Epithelial cell of proximal tubule (primary cell): ENCODE measurements around the gene FBLN1. TPM values are rescaled to one million over a fixed set of nuclear protein-coding genes. Genes with fewer than 3 reads are reported as not detected.

Experiments used
- DNase-seq: peaks from one replicate; pipeline ENCODE4 v3.0.0-alpha.2; 2011; ENCODE audit warnings: low read depth
- H3K4me3 ChIP-seq: 2 replicates; pipeline ENCODE4 v1.5.1; 2011; ENCODE audit warnings: low read depth, mild to moderate bottlenecking, low read length
- CTCF ChIP-seq: conservative IDR thresholded peaks from 2 replicates; pipeline ENCODE4 v1.5.1; 2012; ENCODE audit warnings: low read depth, mild to moderate bottlenecking, low read length
- total RNA-seq: library from RNA; depleted of rRNA; stranded (reverse); fragments of >200 nt; gene quantifications from 2 replicates; pipeline ENCODE4 v1.2.3, GENCODE V29; 2015

FBLN1 gene
- total RNA-seq, 1 donor from 2014 or later = 58.5 TPM

GRCh38 chr22:45562102-45562501, 59.4 kb downstream of the FBLN1 start:
- no peak for TF ChIP-seq CTCF
- no peak for DNase-seq
- H3K4me3 ChIP-seq = no peak overlapping the region

- no peak overlapping the region for H3K4me3 ChIP-seq
- no peak for TF ChIP-seq CTCF
- no peak for DNase-seq
Observed at GRCh38 chr22:45562537-45563361, 60.1 kb downstream of the FBLN1 start.

- no peak for DNase-seq
- H3K4me3 ChIP-seq = no peak overlapping the region
- TF ChIP-seq CTCF = no peak
Observed at GRCh38 chr22:45563362-45564040, 60.8 kb downstream of the FBLN1 start.

GRCh38 chr22:45564349-45565030, 61.8 kb downstream of the FBLN1 start:
- TF ChIP-seq CTCF = no peak
- H3K4me3 ChIP-seq = no peak overlapping the region
- DNase-seq = no peak

- no peak for TF ChIP-seq CTCF
- no peak overlapping the region for H3K4me3 ChIP-seq
- no peak for DNase-seq
Observed at GRCh38 chr22:45565171-45565570, 62.5 kb downstream of the FBLN1 start.

GRCh38 chr22:45565973-45566372, 63.3 kb downstream of the FBLN1 start:
- no peak for TF ChIP-seq CTCF
- H3K4me3 ChIP-seq = no peak overlapping the region
- no peak for DNase-seq
